K562 (cell line): Measurements from ENCODE around the gene ANKRD24. TPM values are rescaled to one million over a fixed set of nuclear protein-coding genes. Genes with fewer than 3 reads are reported as not detected.

ENCODE experiments used
- ARNT ChIP-seq, 2 experiments: fragments of 450-650 bp; IDR thresholded peaks; 2 replicates each; pipeline ENCODE4 v1.6.1; 2016; ENCODE audit warnings: mild to moderate bottlenecking in 1 of 2
- BACH1 ChIP-seq: fragments of 200-800 bp; sonication (Bioruptor generic); IDR thresholded peaks from 2 replicates; pipeline ENCODE4 v1.6.1; 2016; ENCODE audit warnings: missing genetic modification characterization, missing compliant biosample characterization
- CTCF ChIP-seq, 3 experiments: IDR thresholded peaks in 2 of 3; conservative IDR thresholded peaks in 1 of 3; 2 replicates each; pipeline ENCODE4 v1.5.1; 2011 to 2012; ENCODE audit warnings: low read length in 3 of 3, mild to moderate bottlenecking in 3 of 3, control low read depth in 2 of 3, improper control_type of control experiment in 1 of 3, inconsistent platforms in 1 of 3, low read depth in 1 of 3, mixed read lengths in 1 of 3, moderate library complexity in 1 of 3; ENCODE audit not compliant: insufficient read depth in 2 of 3
- EP400 ChIP-seq: fragments of 450-650 bp; IDR thresholded peaks from 2 replicates; pipeline ENCODE4 v1.6.1; 2017; ENCODE audit warnings: antibody characterized with exemption, mild to moderate bottlenecking, moderate library complexity
- HOXB6 ChIP-seq: fragments of 250-450 bp; sonication (Bioruptor Pico); IDR thresholded peaks from 2 replicates; pipeline ENCODE4 v1.5.1; 2022; ENCODE audit warnings: mild to moderate bottlenecking, borderline replicate concordance
- PHF8 ChIP-seq: fragments of 200-600 bp; sonication (generic); IDR thresholded peaks from 2 replicates; pipeline ENCODE4 v1.6.1; 2012; ENCODE audit warnings: mixed run types, mild to moderate bottlenecking, inconsistent platforms, low read length, moderate library complexity, borderline replicate concordance
- TAF1 ChIP-seq: IDR thresholded peaks from 2 replicates; pipeline ENCODE4 v1.6.1; 2011; ENCODE audit warnings: mild to moderate bottlenecking, low read length, moderate library complexity; ENCODE audit not compliant: insufficient read depth, control insufficient read depth, severe bottlenecking; ENCODE audit errors: extremely low read depth
- TAL1 ChIP-seq: fragments of 450-650 bp; IDR thresholded peaks from 2 replicates; pipeline ENCODE4 v1.6.1; 2016; ENCODE audit warnings: mild to moderate bottlenecking
- TCF3 ChIP-seq: sonication (generic); formaldehyde crosslinking; IDR thresholded peaks from 2 replicates; pipeline ENCODE4 v1.4.0; 2020; ENCODE audit warnings: mild to moderate bottlenecking, missing genetic modification reagents
- ZNF318 ChIP-seq, 2 experiments: fragments of 450-650 bp; IDR thresholded peaks; 2 replicates each; pipeline ENCODE4 v1.6.1; 2016; ENCODE audit warnings: mild to moderate bottlenecking in 2 of 2, borderline replicate concordance in 1 of 2, low read depth in 1 of 2, moderate library complexity in 1 of 2
- ZNF592 ChIP-seq: fragments of 450-650 bp; IDR thresholded peaks from 2 replicates; pipeline ENCODE4 v1.6.1; 2017; ENCODE audit warnings: antibody characterized with exemption, mild to moderate bottlenecking
- polyA plus RNA-seq, 8 experiments: library from polyadenylated mRNA; depleted of rRNA in 4 of 8; stranded (reverse) in 5 of 8; unstranded in 3 of 8; fragments of >200 nt; fragmentation: Nextera tagmentation in 2 of 8; fragmentation: Illumina TruSeq in 1 of 8; extraction: Ambion mirVana in 2 of 8; extraction: Trizol in 1 of 8; gene quantifications; 2 replicates each; pipeline versions ENCODE4 v1.2.1 to v1.2.3, GENCODE V29; 2011 to 2014; ENCODE audit warnings: inconsistent platforms in 1 of 8, missing spikeins in 1 of 8
- total RNA-seq, 7 experiments: library from RNA; depleted of rRNA in 6 of 7; stranded (reverse); fragments of >200 nt in 6 of 7; fragmentation: Illumina TruSeq in 2 of 7; extraction: Trizol in 2 of 7; gene quantifications; 2 replicates each; pipeline versions ENCODE4 v1.2.1 to v1.2.3, GENCODE V29; 2011 to 2021; ENCODE audit warnings: low replicate concordance in 1 of 7

Gene ANKRD24
- total and polyA plus RNA-seq, 9 of the 15 experiments (the other 6 are each of a cell fraction or from before 2014, with no cell fraction given), result 0.07 to 0.12 (median 0.09) TPM; not detected in 5

- TF ChIP-seq CTCF (IDR thresholded peaks at IDR 0.05 in 2 of 3, conservative IDR thresholded peaks at IDR 0.05 in 1 of 3; ENCODE audit: insufficient read depth in 2 of 3, low read depth in 1 of 3, low read length in 3 of 3) (peak; percentile 77 to 96 (median 86)), TCF3 (CRISPR knock-in tag) (no peak), TAF1 (no peak), ZNF318 (IDR thresholded peaks at IDR 0.05; ENCODE audit: borderline replicate concordance in 1 of 2, low read depth in 1 of 2) (no peak), ARNT (IDR thresholded peaks at IDR 0.05) (peak; percentile 46 to 90; a peak in 3 of 4 replicates), TAL1 (no peak), EP400 (no peak), PHF8 (no peak; the same call in 1 of the 2 replicates), ZNF592 (no peak), BACH1 (tag) (no peak), HOXB6 (CRISPR knock-in tag) (no peak)
Observed at GRCh38 chr19:4233282-4233853, 50.9 kb downstream of the ANKRD24 start (continued).
